Measurements from ENCODE around the gene CLEC7A. TPM values are rescaled to one million over a fixed set of nuclear protein-coding genes. Genes with fewer than 3 reads are reported as not detected.

The CLEC7A gene
- total and polyA plus RNA-seq, 2 experiments from 2014 or later: 1.1 to 2.3 TPM

GRCh38 chr12:10113075-10113474 lies 16.9 kb downstream of the CLEC7A start:
- Histone ChIP-seq H3K27me3 (no peaks in the 10 kb centered on the region), H3K27ac (no peak overlapping the region), H3K4me1 (ENCODE audit: insufficient read depth) (no peaks in the 10 kb centered on the region), H3K9me3 (ENCODE audit: low read depth) (no peaks in the 10 kb centered on the region), H3K79me2 (no peaks in the 10 kb centered on the region), H3K4me2 (no peak overlapping the region), H3K36me3 (replicated peaks; ENCODE audit: insufficient read depth, low read depth) (no peaks in the 10 kb centered on the region), H3K9me2 (replicated peaks; ENCODE audit: insufficient read depth) (no peaks in the 10 kb centered on the region), H3K4me3 (no peak overlapping the region), H4K20me1 (ENCODE audit: insufficient read depth, poor library complexity, severe bottlenecking) (no peaks in the 10 kb centered on the region), H2AFZ (no peak overlapping the region)
- DNase-seq (ENCODE audit: low spot score): no peak
- TF ChIP-seq EZH2 (IDR thresholded peaks at IDR 0.05; ENCODE audit: borderline replicate concordance) (no peak), CTCF (IDR thresholded peaks at IDR 0.05; ENCODE audit: poor library complexity) (no peak), EZH2phosphoT487 (IDR thresholded peaks at IDR 0.05; ENCODE audit: low read depth, severe bottlenecking, unreplicated experiment) (no peak)
- WGBS (ENCODE audit: low lambda C conversion rate, missing lambda C conversion rate): 74% methylated on average over 1 of the region's 1 CpG

GRCh38 chr12:10111451-10111850 lies 18.5 kb downstream of the CLEC7A start:
- H3K4me1 ChIP-seq (ENCODE audit: insufficient read depth): no peaks in the 10 kb centered on the region
- 97% methylated on average over 38 of the region's 38 CpGs for WGBS (ENCODE audit: low lambda C conversion rate, missing lambda C conversion rate)

GRCh38 chr12:10110256-10110844 lies 19.6 kb downstream of the CLEC7A start:
- no peak overlapping the region for H3K4me3 ChIP-seq
- 94% methylated on average over 2 of the region's 2 CpGs for WGBS (ENCODE audit: low lambda C conversion rate, missing lambda C conversion rate)
- DNase-seq (ENCODE audit: low spot score): no peak
- no peaks in the 10 kb centered on the region for H3K4me1 ChIP-seq (ENCODE audit: insufficient read depth)
- H2AFZ ChIP-seq: no peak overlapping the region
- TF ChIP-seq CTCF (IDR thresholded peaks at IDR 0.05; ENCODE audit: poor library complexity) (no peak), EZH2phosphoT487 (IDR thresholded peaks at IDR 0.05; ENCODE audit: low read depth, severe bottlenecking, unreplicated experiment) (no peak), EZH2 (IDR thresholded peaks at IDR 0.05; ENCODE audit: borderline replicate concordance) (no peak)
- H3K27me3 ChIP-seq: no peaks in the 10 kb centered on the region
- H3K79me2 ChIP-seq: no peaks in the 10 kb centered on the region
- no peaks in the 10 kb centered on the region for H4K20me1 ChIP-seq (ENCODE audit: insufficient read depth, poor library complexity, severe bottlenecking)
- no peaks in the 10 kb centered on the region for H3K36me3 ChIP-seq (replicated peaks; ENCODE audit: insufficient read depth, low read depth)
- H3K9me2 ChIP-seq (replicated peaks; ENCODE audit: insufficient read depth): no peaks in the 10 kb centered on the region
- no peak overlapping the region for H3K4me2 ChIP-seq
- H3K9me3 ChIP-seq (ENCODE audit: low read depth): no peaks in the 10 kb centered on the region
- no peak overlapping the region for H3K27ac ChIP-seq

More at GRCh38 chr12:10111451-10111850, 18.5 kb downstream of the CLEC7A start:
- Histone ChIP-seq H3K4me3 (no peak overlapping the region), H3K79me2 (no peaks in the 10 kb centered on the region), H3K9me3 (ENCODE audit: low read depth) (no peaks in the 10 kb centered on the region), H2AFZ (no peak overlapping the region), H3K27ac (no peak overlapping the region), H4K20me1 (ENCODE audit: insufficient read depth, poor library complexity, severe bottlenecking) (no peaks in the 10 kb centered on the region), H3K27me3 (no peaks in the 10 kb centered on the region), H3K4me2 (no peak overlapping the region), H3K9me2 (replicated peaks; ENCODE audit: insufficient read depth) (no peaks in the 10 kb centered on the region), H3K36me3 (replicated peaks; ENCODE audit: insufficient read depth, low read depth) (no peaks in the 10 kb centered on the region)
- TF ChIP-seq EZH2phosphoT487 (IDR thresholded peaks at IDR 0.05; ENCODE audit: low read depth, severe bottlenecking, unreplicated experiment) (no peak), CTCF (IDR thresholded peaks at IDR 0.05; ENCODE audit: poor library complexity) (no peak), EZH2 (IDR thresholded peaks at IDR 0.05; ENCODE audit: borderline replicate concordance) (no peak)
- DNase-seq (ENCODE audit: low spot score): no peak

Data from hepatocyte (in vitro differentiated cells).